Activated CD8-positive, alpha-beta T cell treated with anti-CD3 and anti-CD28 coated beads for 36 hours (primary cell): ENCODE data around the gene ZNF611. TPM values are rescaled to one million over a fixed set of nuclear protein-coding genes. Genes with fewer than 3 reads are reported as not detected.

Experiments used
- ATAC-seq: fragments of 200-7000 bp; cut with Tn5 transposase; one replicate; pipeline ENCODE4 v1.10.0; 2021; ENCODE audit warnings: mild to moderate bottlenecking, moderate library complexity
- CTCF ChIA-PET: fragments of 350-600 bp; sonication (Branson Sonifier 250); formaldehyde crosslinking; loops from one replicate; lab custom pipeline; 2021; ENCODE audit warnings: antibody characterized with exemption; lab: Charles Lee
- POLR2A ChIA-PET: fragments of 350-600 bp; sonication (Branson Sonifier 250); formaldehyde crosslinking; loops from one replicate; lab custom pipeline; 2021; ENCODE audit warnings: antibody characterized with exemption; lab: Charles Lee
- DNase-seq: peaks from one replicate; pipeline ENCODE4 v3.0.0-alpha.2; 2020
- H3K27ac Mint-ChIP-seq: one replicate; pipeline ENCODE4 v1.8.0; 2021; ENCODE audit warnings: mild to moderate bottlenecking, mixed read lengths
- H3K27me3 Mint-ChIP-seq: one replicate; pipeline ENCODE4 v1.8.0; 2021; ENCODE audit warnings: mixed read lengths
- H3K36me3 Mint-ChIP-seq: one replicate; pipeline ENCODE4 v1.8.0; 2021; ENCODE audit warnings: low read depth, mixed read lengths
- H3K4me1 Mint-ChIP-seq: one replicate; pipeline ENCODE4 v1.8.0; 2021; ENCODE audit warnings: low read depth, mixed read lengths
- H3K4me3 Mint-ChIP-seq: one replicate; pipeline ENCODE4 v1.8.0; 2021; ENCODE audit warnings: mild to moderate bottlenecking, moderate library complexity, mixed read lengths
- H3K9me3 Mint-ChIP-seq: one replicate; pipeline ENCODE4 v1.8.0; 2021; ENCODE audit warnings: mixed read lengths
- intact Hi-C: fragments of 100-400 bp; cut with micrococcal nuclease; formaldehyde crosslinking; loops from one replicate; pipeline ENCODE4 v1.10.0; 2022
- total RNA-seq, 2 experiments: library from RNA; stranded (reverse); gene quantifications; one replicate each; pipeline ENCODE4 v1.2.3, GENCODE V29; 2021
- TF ChIP-seq, protein P1 (sequence below): fragments of 200-600 bp; IDR thresholded peaks from one replicate; pipeline ENCODE4 v1.8.0; 2022; ENCODE audit warnings: antibody characterized with exemption, mild to moderate bottlenecking

ZNF611 gene
- total RNA-seq, 2 experiments from 2014 or later = 18.4 to 20.9 TPM

- Mint-ChIP-seq H3K27ac (no peak overlapping the region), H3K36me3 (peaks cover 80% of the 10 kb centered on the region), H3K9me3 (peaks cover 3% of the 10 kb centered on the region), H3K4me3 (no peak overlapping the region), H3K4me1 (peaks cover 13% of the 10 kb centered on the region), H3K27me3 (no peaks in the 10 kb centered on the region)
- TF ChIP-seq, protein P1, sequence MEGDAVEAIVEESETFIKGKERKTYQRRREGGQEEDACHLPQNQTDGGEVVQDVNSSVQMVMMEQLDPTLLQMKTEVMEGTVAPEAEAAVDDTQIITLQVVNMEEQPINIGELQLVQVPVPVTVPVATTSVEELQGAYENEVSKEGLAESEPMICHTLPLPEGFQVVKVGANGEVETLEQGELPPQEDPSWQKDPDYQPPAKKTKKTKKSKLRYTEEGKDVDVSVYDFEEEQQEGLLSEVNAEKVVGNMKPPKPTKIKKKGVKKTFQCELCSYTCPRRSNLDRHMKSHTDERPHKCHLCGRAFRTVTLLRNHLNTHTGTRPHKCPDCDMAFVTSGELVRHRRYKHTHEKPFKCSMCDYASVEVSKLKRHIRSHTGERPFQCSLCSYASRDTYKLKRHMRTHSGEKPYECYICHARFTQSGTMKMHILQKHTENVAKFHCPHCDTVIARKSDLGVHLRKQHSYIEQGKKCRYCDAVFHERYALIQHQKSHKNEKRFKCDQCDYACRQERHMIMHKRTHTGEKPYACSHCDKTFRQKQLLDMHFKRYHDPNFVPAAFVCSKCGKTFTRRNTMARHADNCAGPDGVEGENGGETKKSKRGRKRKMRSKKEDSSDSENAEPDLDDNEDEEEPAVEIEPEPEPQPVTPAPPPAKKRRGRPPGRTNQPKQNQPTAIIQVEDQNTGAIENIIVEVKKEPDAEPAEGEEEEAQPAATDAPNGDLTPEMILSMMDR = no peak
- DNase-seq (no peak), ATAC-seq (no peak)
- intact Hi-C loops = no loop called here
- CTCF ChIA-PET = interaction anchor here (1.5 kb wide), 1 partner anchor 9 kb away, joined by 3 read pairs; no protein-coding TSS in a partner anchor
- POLR2A ChIA-PET = interaction anchor here (0.8 kb wide), 1 partner anchor 9 kb away, joined by 3 read pairs; no protein-coding TSS in a partner anchor
Observed at GRCh38 chr19:52658595-52658994, 76.2 kb downstream of the ZNF611 start.

DNA sequence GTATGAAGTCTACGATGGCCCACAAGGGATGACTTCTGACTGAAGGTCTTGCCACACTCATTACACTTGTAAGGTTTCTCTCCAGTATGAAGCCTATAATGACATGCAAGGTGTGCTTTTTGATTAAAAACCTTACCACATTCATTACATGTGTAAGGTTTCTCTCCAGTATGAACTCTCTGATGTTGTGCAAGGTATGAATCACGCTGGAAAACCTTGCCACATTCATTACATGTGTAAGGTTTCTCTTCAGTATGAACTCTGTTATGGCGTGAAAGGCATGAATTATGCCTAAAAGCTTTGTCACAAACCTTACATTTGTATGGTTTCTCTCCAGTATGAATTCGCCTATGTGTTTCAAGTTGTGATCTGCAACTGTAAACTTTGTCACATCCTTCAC, 81.7 kb downstream of the ZNF611 start:
- TF ChIP-seq, protein P1 = no peak
- DNase-seq = no peak
- H3K36me3 Mint-ChIP-seq = peaks cover 88% of the 10 kb centered on the region
- intact Hi-C loops = no loop called here
- ChIA-PET POLR2A (no interaction called here), CTCF (interaction anchor here (0.6 kb wide), 1 partner anchor 25 kb away, joined by 3 read pairs; no protein-coding TSS in a partner anchor)
- no peak for ATAC-seq
- H3K27ac Mint-ChIP-seq = no peak overlapping the region
- H3K4me3 Mint-ChIP-seq = no peak overlapping the region
- no peaks in the 10 kb centered on the region for H3K27me3 Mint-ChIP-seq
- H3K9me3 Mint-ChIP-seq = peaks cover 22% of the 10 kb centered on the region
- no peaks in the 10 kb centered on the region for H3K4me1 Mint-ChIP-seq

Other genes with a start within 250 kb of the ZNF611 start
- 10 to 100 TPM; 32.4 to 32.5 TPM for gene ZNF808, start 207.4 kb downstream of the ZNF611 start, total RNA-seq
- gene ZNF701, start 164.8 kb downstream of the ZNF611 start, total RNA-seq = 10 to 100 TPM; 21.1 to 23.0 TPM
- 10 to 100 TPM; 27.4 to 31.1 TPM for gene ZNF83, start 96.7 kb downstream of the ZNF611 start, total RNA-seq
- 10 to 100 TPM; 11.2 to 11.7 TPM for gene ZNF600, start 51.7 kb upstream of the ZNF611 start, total RNA-seq
- gene ZNF28, start 86.6 kb upstream of the ZNF611 start, total RNA-seq = 10 to 100 TPM in 1 of 2 experiments, 1 to 10 TPM in 1; 9.7 to 11.6 TPM
- 10 to 100 TPM; 11.2 to 12.9 TPM for gene ZNF468, start 122.6 kb upstream of the ZNF611 start, total RNA-seq
- 1 to 10 TPM; 7.0 to 9.4 TPM for gene ZNF320, start 162.6 kb upstream of the ZNF611 start, total RNA-seq
- gene ZNF888, start 188.4 kb upstream of the ZNF611 start, total RNA-seq = 1 to 10 TPM; 4.5 to 4.8 TPM
- 10 to 100 TPM; 10.2 to 12.6 TPM for gene ZNF816, start 227.8 kb upstream of the ZNF611 start, total RNA-seq